ENCODE data around the gene THTPA. TPM values are rescaled to one million over a fixed set of nuclear protein-coding genes. Genes with fewer than 3 reads are reported as not detected.

THTPA gene
- total RNA-seq, 4 donors from 2014 or later = 14.4 to 47.1 (median 25.2) TPM

DNA sequence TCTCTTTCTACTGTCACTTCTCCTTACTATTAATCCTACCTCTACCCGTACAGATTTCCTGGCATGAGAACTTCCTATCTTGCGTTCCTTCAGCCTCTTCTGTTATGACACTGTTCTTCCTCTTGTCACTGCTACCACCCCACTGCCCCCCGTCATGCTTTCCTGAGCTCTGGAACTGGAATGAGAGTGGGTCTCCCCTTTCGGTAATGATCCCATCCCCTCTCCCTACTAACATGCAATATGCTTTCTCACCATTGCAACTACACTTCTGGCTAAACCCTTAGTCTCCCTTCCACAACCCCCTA, 16.4 kb downstream of the THTPA start:
- H3K36me3 ChIP-seq = no peaks in the 10 kb centered on the region
- TF ChIP-seq CTCF (IDR thresholded peaks at IDR 0.05) = no peak
- no peak for TF ChIP-seq POLR2A (IDR thresholded peaks at IDR 0.05)
- TF ChIP-seq EP300 (IDR thresholded peaks at IDR 0.05) = no peak
- peaks cover 0 to 67% of the 10 kb centered on the region in 2 donors for H3K27me3 ChIP-seq
- DNase-seq (ENCODE audit: low spot score in 2 of 2) = no peak
- no peaks in the 10 kb centered on the region for H3K9me3 ChIP-seq
- 64 to 65% methylated on average over 4 of the region's 4 CpGs for WGBS, 2 donors
- no peak overlapping the region for H3K27ac ChIP-seq
- peaks cover 0 to 27% (median 15%) of the 10 kb centered on the region in 4 donors for H3K4me1 ChIP-seq
- H3K4me3 ChIP-seq = no peak overlapping the region

DNA sequence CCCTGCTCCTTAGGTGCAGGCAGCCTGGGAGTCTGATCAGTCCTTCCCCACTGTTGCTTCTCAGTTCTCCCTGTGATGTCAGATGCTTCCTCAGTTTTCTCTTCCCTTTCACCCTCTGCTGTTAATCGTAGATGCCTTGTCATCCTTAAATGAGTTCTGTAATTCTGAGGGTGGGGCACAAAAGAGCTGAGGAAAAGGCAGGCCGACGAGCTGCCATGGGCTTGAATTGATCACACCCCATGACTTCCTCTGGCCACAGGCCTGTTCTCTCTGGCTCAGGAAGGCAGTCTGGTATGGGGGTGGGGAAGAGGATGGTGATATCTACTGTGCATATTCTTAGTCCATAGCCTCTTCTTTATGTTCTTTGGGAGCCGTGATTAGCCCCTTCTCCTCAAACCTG, 16.8 kb downstream of the THTPA start:
- Histone ChIP-seq H3K4me3 (no peak overlapping the region), H3K36me3 (no peaks in the 10 kb centered on the region), H3K9me3 (no peaks in the 10 kb centered on the region), H3K27me3 (peaks cover 0 to 71% of the 10 kb centered on the region in 2 donors), H3K4me1 (peaks cover 0 to 27% (median 18%) of the 10 kb centered on the region in 4 donors), H3K27ac (no peak overlapping the region)
- peak in 1 of 2 donors; percentile 38 for DNase-seq (ENCODE audit: low spot score in 2 of 2)
- 42 to 57% methylated on average over 4 of the region's 4 CpGs for WGBS, 2 donors
- TF ChIP-seq EP300 (IDR thresholded peaks at IDR 0.05) (peak in 1 of 2 donors; percentile 15), POLR2A (IDR thresholded peaks at IDR 0.05) (no peak)

GRCh38 chr14:23573384-23574015, 17.4 kb downstream of the THTPA start:
- DNase-seq (ENCODE audit: low spot score in 2 of 2) = no peak
- Histone ChIP-seq H3K9me3 (no peaks in the 10 kb centered on the region), H3K27me3 (peaks cover 0 to 77% of the 10 kb centered on the region in 2 donors), H3K4me1 (peaks cover 0 to 29% (median 15%) of the 10 kb centered on the region in 4 donors), H3K36me3 (no peaks in the 10 kb centered on the region), H3K4me3 (no peak overlapping the region), H3K27ac (no peak overlapping the region)
- WGBS, 2 donors = 69 to 76% methylated on average over 4 to 5 of the region's 5 CpGs
- TF ChIP-seq POLR2A (IDR thresholded peaks at IDR 0.05) (no peak), CTCF (IDR thresholded peaks at IDR 0.05) (no peak), EP300 (IDR thresholded peaks at IDR 0.05) (no peak)

GRCh38 chr14:23577004-23577681, 21.1 kb downstream of the THTPA start:
- no peaks in the 10 kb centered on the region for H3K9me3 ChIP-seq
- peaks cover 0 to 37% (median 15%) of the 10 kb centered on the region in 4 donors for H3K4me1 ChIP-seq
- H3K27me3 ChIP-seq = peaks cover 0 to 92% of the 10 kb centered on the region in 2 donors
- H3K4me3 ChIP-seq = peak overlapping the region in 3 of 4 donors; percentile 19 to 38 (median 23)
- no peak for TF ChIP-seq EP300 (IDR thresholded peaks at IDR 0.05)
- TF ChIP-seq POLR2A (IDR thresholded peaks at IDR 0.05) = no peak
- H3K27ac ChIP-seq = no peak overlapping the region
- DNase-seq (ENCODE audit: low spot score in 2 of 2) = no peak
- 2 to 3% methylated on average over 9 to 21 of the region's 67 CpGs for WGBS, 2 donors
- no peaks in the 10 kb centered on the region for H3K36me3 ChIP-seq

DNA sequence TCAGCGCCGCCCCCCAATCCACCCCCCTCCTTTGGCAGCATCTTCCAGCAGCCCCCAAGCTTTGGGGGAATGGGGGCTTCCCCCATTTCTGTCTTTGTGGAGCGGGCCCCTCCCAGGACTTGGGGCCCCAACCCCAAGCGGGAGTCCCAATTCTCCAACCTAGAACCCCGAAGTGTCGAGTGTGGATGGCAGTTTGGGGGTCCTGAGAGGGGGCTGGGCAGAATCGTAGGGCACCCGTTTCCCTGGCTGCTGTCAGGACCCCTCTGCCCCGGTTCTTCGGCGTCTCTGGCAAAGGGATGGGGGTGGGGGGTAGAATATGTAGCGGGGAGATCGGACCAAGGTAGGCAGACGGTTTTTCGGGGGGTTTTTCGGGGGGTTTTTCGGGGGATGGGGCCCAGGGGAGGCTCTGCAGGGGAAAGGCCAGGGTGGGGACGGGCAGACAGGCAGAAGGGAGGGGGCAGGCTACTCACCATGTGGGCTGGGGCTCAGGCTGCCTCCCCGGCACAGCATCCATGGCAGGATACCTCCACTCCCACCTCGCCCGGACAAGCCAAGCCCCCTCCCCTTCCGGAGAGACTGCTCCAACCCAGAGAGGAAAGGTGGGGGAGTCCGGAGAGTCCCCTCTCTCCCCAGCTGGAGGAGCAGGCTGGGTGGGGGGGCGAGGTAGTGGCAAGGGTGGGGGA, 21.8 kb downstream of the THTPA start:
- Histone ChIP-seq H3K27me3 (peaks cover 0 to 90% of the 10 kb centered on the region in 2 donors), H3K4me1 (peaks cover 0 to 37% (median 15%) of the 10 kb centered on the region in 4 donors), H3K9me3 (no peaks in the 10 kb centered on the region), H3K27ac (no peak overlapping the region), H3K4me3 (peak overlapping the region in 1 of 4 donors; percentile 38), H3K36me3 (no peaks in the 10 kb centered on the region)
- WGBS, 2 donors = 3 to 4% methylated on average over 21 to 23 of the region's 24 CpGs
- DNase-seq (ENCODE audit: low spot score in 2 of 2) = no peak
- no peak for TF ChIP-seq EP300 (IDR thresholded peaks at IDR 0.05)
- no peak for TF ChIP-seq POLR2A (IDR thresholded peaks at IDR 0.05)
- TF ChIP-seq CTCF (IDR thresholded peaks at IDR 0.05) = no peak
